ENCODE measurements around the gene USO1. TPM values are rescaled to one million over a fixed set of nuclear protein-coding genes. Genes with fewer than 3 reads are reported as not detected.

USO1 gene
- total and polyA plus RNA-seq, 2 experiments from 2014 or later: 113 to 277 TPM

DNA sequence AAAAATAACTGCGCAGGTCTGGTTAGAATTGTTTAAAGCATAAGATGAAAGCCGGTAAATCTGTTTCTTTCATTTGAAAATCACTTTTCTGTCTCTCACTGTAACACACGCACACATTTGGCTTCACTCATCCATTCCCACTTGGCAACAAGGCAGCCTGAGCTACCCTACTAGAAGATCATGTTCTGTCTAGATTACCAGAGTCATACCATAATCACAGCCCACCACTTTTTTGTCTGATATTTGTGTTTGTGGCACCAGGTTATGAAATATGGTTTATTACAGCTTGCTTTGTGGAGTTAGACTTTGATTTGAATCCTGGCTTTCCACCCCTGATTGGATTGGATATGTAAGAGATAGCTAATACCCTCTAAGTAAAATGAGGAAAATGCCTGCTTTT is 2.2 kb downstream of the USO1 start (continued):
- TF ChIP-seq, protein P1, sequence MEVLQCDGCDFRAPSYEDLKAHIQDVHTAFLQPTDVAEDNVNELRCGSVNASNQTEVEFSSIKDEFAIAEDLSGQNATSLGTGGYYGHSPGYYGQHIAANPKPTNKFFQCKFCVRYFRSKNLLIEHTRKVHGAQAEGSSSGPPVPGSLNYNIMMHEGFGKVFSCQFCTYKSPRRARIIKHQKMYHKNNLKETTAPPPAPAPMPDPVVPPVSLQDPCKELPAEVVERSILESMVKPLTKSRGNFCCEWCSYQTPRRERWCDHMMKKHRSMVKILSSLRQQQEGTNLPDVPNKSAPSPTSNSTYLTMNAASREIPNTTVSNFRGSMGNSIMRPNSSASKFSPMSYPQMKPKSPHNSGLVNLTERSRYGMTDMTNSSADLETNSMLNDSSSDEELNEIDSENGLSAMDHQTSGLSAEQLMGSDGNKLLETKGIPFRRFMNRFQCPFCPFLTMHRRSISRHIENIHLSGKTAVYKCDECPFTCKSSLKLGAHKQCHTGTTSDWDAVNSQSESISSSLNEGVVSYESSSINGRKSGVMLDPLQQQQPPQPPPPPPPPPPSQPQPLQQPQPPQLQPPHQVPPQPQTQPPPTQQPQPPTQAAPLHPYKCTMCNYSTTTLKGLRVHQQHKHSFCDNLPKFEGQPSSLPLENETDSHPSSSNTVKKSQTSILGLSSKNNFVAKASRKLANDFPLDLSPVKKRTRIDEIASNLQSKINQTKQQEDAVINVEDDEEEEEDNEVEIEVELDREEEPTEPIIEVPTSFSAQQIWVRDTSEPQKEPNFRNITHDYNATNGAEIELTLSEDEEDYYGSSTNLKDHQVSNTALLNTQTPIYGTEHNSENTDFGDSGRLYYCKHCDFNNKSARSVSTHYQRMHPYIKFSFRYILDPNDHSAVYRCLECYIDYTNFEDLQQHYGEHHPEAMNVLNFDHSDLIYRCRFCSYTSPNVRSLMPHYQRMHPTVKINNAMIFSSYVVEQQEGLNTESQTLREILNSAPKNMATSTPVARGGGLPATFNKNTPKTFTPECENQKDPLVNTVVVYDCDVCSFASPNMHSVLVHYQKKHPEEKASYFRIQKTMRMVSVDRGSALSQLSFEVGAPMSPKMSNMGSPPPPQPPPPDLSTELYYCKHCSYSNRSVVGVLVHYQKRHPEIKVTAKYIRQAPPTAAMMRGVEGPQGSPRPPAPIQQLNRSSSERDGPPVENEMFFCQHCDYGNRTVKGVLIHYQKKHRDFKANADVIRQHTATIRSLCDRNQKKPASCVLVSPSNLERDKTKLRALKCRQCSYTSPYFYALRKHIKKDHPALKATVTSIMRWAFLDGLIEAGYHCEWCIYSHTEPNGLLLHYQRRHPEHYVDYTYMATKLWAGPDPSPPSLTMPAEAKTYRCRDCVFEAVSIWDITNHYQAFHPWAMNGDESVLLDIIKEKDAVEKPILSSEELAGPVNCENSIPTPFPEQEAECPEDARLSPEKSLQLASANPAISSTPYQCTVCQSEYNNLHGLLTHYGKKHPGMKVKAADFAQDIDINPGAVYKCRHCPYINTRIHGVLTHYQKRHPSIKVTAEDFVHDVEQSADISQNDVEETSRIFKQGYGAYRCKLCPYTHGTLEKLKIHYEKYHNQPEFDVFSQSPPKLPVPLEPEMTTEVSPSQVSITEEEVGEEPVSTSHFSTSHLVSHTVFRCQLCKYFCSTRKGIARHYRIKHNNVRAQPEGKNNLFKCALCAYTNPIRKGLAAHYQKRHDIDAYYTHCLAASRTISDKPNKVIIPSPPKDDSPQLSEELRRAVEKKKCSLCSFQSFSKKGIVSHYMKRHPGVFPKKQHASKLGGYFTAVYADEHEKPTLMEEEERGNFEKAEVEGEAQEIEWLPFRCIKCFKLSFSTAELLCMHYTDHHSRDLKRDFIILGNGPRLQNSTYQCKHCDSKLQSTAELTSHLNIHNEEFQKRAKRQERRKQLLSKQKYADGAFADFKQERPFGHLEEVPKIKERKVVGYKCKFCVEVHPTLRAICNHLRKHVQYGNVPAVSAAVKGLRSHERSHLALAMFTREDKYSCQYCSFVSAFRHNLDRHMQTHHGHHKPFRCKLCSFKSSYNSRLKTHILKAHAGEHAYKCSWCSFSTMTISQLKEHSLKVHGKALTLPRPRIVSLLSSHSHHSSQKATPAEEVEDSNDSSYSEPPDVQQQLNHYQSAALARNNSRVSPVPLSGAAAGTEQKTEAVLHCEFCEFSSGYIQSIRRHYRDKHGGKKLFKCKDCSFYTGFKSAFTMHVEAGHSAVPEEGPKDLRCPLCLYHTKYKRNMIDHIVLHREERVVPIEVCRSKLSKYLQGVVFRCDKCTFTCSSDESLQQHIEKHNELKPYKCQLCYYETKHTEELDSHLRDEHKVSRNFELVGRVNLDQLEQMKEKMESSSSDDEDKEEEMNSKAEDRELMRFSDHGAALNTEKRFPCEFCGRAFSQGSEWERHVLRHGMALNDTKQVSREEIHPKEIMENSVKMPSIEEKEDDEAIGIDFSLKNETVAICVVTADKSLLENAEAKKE (CRISPR knock-in tag; IDR thresholded peaks at IDR 0.05): no peak
- TF ChIP-seq JUNB (IDR thresholded peaks at IDR 0.05; ENCODE audit: unreplicated experiment): no peak
- TF ChIP-seq, protein P2, sequence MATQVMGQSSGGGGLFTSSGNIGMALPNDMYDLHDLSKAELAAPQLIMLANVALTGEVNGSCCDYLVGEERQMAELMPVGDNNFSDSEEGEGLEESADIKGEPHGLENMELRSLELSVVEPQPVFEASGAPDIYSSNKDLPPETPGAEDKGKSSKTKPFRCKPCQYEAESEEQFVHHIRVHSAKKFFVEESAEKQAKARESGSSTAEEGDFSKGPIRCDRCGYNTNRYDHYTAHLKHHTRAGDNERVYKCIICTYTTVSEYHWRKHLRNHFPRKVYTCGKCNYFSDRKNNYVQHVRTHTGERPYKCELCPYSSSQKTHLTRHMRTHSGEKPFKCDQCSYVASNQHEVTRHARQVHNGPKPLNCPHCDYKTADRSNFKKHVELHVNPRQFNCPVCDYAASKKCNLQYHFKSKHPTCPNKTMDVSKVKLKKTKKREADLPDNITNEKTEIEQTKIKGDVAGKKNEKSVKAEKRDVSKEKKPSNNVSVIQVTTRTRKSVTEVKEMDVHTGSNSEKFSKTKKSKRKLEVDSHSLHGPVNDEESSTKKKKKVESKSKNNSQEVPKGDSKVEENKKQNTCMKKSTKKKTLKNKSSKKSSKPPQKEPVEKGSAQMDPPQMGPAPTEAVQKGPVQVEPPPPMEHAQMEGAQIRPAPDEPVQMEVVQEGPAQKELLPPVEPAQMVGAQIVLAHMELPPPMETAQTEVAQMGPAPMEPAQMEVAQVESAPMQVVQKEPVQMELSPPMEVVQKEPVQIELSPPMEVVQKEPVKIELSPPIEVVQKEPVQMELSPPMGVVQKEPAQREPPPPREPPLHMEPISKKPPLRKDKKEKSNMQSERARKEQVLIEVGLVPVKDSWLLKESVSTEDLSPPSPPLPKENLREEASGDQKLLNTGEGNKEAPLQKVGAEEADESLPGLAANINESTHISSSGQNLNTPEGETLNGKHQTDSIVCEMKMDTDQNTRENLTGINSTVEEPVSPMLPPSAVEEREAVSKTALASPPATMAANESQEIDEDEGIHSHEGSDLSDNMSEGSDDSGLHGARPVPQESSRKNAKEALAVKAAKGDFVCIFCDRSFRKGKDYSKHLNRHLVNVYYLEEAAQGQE (IDR thresholded peaks at IDR 0.05; ENCODE audit: unreplicated experiment): no peak
- no peak for TF ChIP-seq STAT1 (IDR thresholded peaks at IDR 0.05; ENCODE audit: unreplicated experiment)
- no peak for TF ChIP-seq CREB1 (CRISPR knock-in tag; IDR thresholded peaks at IDR 0.05; ENCODE audit: low read depth)
- TF ChIP-seq EZH2phosphoT487 (IDR thresholded peaks at IDR 0.05; ENCODE audit: unreplicated experiment): no peak
- TF ChIP-seq, protein P3, sequence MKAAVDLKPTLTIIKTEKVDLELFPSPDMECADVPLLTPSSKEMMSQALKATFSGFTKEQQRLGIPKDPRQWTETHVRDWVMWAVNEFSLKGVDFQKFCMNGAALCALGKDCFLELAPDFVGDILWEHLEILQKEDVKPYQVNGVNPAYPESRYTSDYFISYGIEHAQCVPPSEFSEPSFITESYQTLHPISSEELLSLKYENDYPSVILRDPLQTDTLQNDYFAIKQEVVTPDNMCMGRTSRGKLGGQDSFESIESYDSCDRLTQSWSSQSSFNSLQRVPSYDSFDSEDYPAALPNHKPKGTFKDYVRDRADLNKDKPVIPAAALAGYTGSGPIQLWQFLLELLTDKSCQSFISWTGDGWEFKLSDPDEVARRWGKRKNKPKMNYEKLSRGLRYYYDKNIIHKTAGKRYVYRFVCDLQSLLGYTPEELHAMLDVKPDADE (IDR thresholded peaks at IDR 0.05): no peak
- no peak for TF ChIP-seq POLR2AphosphoS5 (IDR thresholded peaks at IDR 0.05; ENCODE audit: low read depth)
- no peak for TF ChIP-seq ZNF114 (CRISPR knock-in tag; IDR thresholded peaks at IDR 0.05)
- no peak for TF ChIP-seq ZNF331 (CRISPR knock-in tag; IDR thresholded peaks at IDR 0.05; ENCODE audit: low read depth)
- no peak for TF ChIP-seq EZH2 (IDR thresholded peaks at IDR 0.05; ENCODE audit: low read depth, unreplicated experiment)
- no peak for TF ChIP-seq NANOG (IDR thresholded peaks at IDR 0.05; ENCODE audit: borderline replicate concordance)

All from GM23338 (cell line).